SH-SY5Y (cell line): ENCODE data around the gene ANKRD63.

Experiments
- GATA2 ChIP-seq: IDR thresholded peaks from 2 replicates; pipeline ENCODE4 v1.6.1; 2011; ENCODE audit warnings: mild to moderate bottlenecking, low read depth, low read length
- GATA3 ChIP-seq: IDR thresholded peaks from 2 replicates; pipeline ENCODE4 v1.6.1; 2011; ENCODE audit warnings: low read depth, mild to moderate bottlenecking, low read length, moderate library complexity

- TF ChIP-seq GATA2 (no peak), GATA3 (no peak)
These were observed 40.5 kb upstream of the ANKRD63 start, which contains the start of gene INAFM2 for GRCh38 chr15:40323239-40323952.
